Muscle layer of duodenum (tissue), 2 donors: ENCODE measurements around the gene CHN1.

Experiments used
- H3K27ac ChIP-seq: one replicate; pipeline ENCODE4 v1.7.0; 2013; ENCODE audit warnings: mild to moderate bottlenecking, low read length
- H3K27me3 ChIP-seq: one replicate; pipeline ENCODE4 v1.7.0; 2013; ENCODE audit warnings: low read depth, mild to moderate bottlenecking, control low read depth, low read length
- H3K36me3 ChIP-seq, 2 donors: one replicate each; pipeline ENCODE4 v1.7.0; 2013; ENCODE audit warnings: low read length in 2 of 2, control low read depth in 1 of 2, mild to moderate bottlenecking in 1 of 2; ENCODE audit not compliant: insufficient read depth in 2 of 2, control insufficient read depth in 1 of 2
- H3K4me1 ChIP-seq, 2 donors: one replicate each; pipeline ENCODE4 v1.7.0; 2013; ENCODE audit warnings: low read length in 2 of 2, mild to moderate bottlenecking in 2 of 2, control low read depth in 1 of 2, moderate library complexity in 1 of 2; ENCODE audit not compliant: insufficient read depth in 2 of 2, control insufficient read depth in 1 of 2
- H3K4me3 ChIP-seq, 2 donors: one replicate each; pipeline ENCODE4 v1.7.0; 2013; ENCODE audit warnings: low read length in 2 of 2, low read depth in 1 of 2, mild to moderate bottlenecking in 1 of 2
- H3K9me3 ChIP-seq, 2 donors: one replicate each; pipeline ENCODE4 v1.7.0; 2013; ENCODE audit warnings: low read length in 2 of 2, control low read depth in 1 of 2, mild to moderate bottlenecking in 1 of 2; ENCODE audit not compliant: control insufficient read depth in 1 of 2
- donor health status: healthy.

The CHN1 gene

DNA sequence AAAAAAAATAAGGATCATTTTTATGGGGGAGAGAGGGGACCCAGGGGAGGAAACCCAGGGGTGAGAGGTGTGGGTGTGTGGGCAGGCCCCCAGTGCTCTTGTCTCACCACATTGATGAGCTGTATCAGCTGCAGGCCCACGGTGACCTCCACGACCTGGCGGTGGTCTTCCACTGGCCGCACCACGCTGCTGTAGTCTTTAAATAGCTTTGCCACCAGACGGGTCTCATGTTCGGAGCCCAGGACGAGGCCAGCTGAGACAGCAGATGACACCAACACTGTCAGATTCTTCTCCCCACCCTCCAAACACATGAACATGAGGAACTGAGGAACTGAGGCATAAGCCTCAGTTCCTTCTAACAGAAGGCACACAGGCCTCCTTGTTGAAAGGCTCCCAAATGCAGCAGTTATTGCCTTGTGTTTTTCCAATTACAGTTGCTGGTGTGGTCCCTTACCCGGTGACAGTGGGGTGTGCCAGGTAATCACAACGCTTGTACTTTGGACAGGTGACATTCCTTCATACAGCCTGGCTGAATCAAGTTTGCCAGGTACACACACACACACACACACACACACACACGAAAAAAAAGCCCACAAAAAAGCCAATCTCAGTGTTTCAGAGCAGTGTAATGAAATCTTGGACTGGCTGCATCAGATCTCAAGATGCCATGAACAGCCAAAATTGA, 245.7 kb downstream of the CHN1 start:
- H3K4me1 ChIP-seq: no peaks in the 10 kb centered on the region
- H3K36me3 ChIP-seq: no peaks in the 10 kb centered on the region
- no peaks in the 10 kb centered on the region for H3K9me3 ChIP-seq
- no peaks in the 10 kb centered on the region for H3K27me3 ChIP-seq
- H3K27ac ChIP-seq: no peak overlapping the region
- H3K4me3 ChIP-seq: no peak overlapping the region

DNA sequence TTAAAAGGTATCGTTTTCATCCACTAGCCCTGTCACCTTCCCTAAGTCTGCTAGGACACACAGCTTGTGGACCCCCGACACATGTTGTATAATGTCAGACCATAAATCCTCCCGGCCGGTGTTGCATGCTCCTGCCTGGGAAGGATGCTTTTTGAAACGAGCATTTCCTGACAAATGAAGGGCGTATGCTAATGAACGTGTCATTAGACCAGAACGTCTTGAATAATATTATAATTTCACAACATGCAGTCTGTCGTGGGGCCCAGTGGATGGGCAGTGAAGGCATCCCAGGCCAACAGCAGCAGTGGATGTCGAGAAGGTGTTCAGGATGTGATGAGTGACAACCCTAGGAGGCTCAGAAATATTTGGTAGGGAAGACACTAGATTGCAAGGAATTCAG, 248.4 kb downstream of the CHN1 start:
- H3K27me3 ChIP-seq: no peaks in the 10 kb centered on the region
- H3K9me3 ChIP-seq: no peaks in the 10 kb centered on the region
- H3K4me3 ChIP-seq: no peak overlapping the region
- no peak overlapping the region for H3K27ac ChIP-seq
- no peaks in the 10 kb centered on the region for H3K4me1 ChIP-seq
- H3K36me3 ChIP-seq: no peaks in the 10 kb centered on the region

DNA sequence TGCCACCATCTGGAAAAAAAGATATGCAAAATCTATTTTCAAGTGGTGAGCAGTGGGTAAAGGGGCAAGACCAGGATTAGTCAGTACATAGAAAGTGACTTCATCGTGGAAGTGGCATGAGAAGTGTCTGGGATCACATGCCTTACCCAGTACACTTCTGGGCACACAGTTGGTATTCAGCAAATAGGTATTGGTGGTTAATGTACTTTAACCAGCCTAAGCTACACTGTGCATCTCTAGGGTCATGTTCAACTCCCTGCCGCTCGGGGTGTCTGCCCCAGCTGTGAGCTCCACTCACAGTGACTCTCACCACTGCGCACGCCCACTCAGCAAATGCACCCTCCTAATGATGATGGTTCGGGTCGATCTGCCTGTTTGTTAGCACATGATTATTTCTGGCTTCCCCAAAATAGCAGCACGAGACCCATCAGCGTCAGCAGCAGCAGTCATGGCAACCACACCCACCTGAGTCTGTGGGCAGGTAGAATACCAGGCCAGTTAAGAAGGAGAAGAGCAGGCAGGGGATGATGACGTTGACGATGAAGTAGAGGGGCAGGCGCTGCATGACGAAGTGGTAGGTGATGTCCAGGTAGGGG, 252.0 kb downstream of the CHN1 start:
- Histone ChIP-seq H3K4me1 (no peaks in the 10 kb centered on the region), H3K9me3 (no peaks in the 10 kb centered on the region), H3K27me3 (no peaks in the 10 kb centered on the region), H3K4me3 (no peak overlapping the region), H3K36me3 (no peaks in the 10 kb centered on the region), H3K27ac (no peak overlapping the region)

DNA sequence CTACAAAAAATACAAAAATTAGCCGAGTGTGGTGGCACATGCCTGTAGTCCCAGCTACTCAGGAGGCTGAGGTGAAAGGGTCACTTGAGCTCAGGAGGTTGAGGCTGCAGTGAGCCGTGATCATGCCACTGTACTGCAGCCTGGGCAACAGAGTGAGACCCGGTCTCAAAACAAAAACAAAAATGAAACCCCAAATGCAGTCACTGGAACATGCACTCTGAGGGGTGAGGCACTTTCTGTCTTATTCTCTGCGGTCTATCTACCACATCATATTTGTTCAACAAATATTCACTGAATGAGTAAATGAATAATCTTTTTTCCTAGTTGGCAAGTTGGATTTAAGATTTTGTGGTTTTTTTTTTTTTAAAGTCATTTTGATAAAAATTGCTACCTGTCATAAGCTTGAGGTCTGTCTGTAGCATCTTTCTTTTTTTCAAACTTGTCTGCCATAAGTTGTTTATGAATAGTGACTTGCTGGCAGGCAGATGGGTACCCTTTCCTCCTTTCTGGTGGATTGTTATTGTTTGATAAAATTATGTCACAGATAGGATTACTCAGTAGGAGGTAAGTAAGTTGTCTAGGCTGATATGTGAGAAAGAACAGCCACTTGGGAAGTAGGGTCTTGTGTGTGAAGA, 252.7 kb downstream of the CHN1 start:
- H3K27me3 ChIP-seq: no peaks in the 10 kb centered on the region
- no peaks in the 10 kb centered on the region for H3K9me3 ChIP-seq
- H3K27ac ChIP-seq: no peak overlapping the region
- no peaks in the 10 kb centered on the region for H3K36me3 ChIP-seq
- no peak overlapping the region for H3K4me3 ChIP-seq
- no peaks in the 10 kb centered on the region for H3K4me1 ChIP-seq

DNA sequence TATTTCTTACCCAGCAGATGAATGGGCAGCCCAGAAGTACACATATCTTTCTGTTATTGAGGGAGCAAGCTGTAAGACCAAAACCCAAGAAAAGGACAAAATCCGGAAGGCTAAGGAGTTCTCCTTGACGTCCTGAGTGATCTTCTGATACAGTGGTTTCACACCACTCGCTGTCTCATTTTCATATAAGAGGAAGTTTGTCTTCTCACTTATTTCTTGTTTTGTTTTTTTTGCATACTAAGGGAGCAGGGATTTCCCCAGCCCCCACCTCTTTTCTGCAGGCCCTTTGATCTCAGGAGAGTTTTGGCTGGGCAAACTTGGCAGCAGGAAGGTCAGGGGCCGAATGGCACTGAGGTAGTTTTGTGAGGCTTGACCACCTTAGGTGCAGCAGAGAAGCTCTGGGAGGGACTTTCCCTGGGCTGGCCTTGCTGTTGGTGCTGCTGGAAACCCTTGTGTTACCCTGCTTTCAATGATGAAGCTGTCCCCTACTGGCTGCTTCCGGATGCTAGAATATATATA, 254.2 kb downstream of the CHN1 start:
- no peaks in the 10 kb centered on the region for H3K36me3 ChIP-seq
- no peaks in the 10 kb centered on the region for H3K9me3 ChIP-seq
- no peaks in the 10 kb centered on the region for H3K4me1 ChIP-seq
- no peak overlapping the region for H3K27ac ChIP-seq
- H3K27me3 ChIP-seq: no peaks in the 10 kb centered on the region
- H3K4me3 ChIP-seq: no peak overlapping the region

DNA sequence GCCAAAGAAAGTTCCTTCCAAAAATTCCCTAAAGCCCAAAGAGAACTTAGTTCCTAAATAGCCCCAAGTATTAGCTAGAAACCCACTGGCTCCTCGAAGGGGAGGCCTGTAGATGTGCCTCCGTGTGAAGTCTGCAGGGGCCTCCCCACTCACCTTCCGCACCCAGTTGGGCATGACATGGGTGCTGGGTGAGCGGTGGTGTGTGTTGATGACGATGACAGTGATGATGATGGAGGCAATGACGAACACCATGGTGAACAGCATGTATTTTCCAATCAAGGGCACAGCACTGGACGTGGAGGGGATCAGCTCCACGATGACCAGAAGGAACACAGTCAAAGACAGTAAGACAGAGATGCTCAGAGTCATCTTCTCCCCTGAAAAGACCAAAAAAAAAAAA, 255.4 kb downstream of the CHN1 start:
- Histone ChIP-seq H3K27me3 (no peaks in the 10 kb centered on the region), H3K36me3 (no peaks in the 10 kb centered on the region), H3K27ac (no peak overlapping the region), H3K4me3 (no peak overlapping the region), H3K9me3 (no peaks in the 10 kb centered on the region), H3K4me1 (no peaks in the 10 kb centered on the region)

DNA sequence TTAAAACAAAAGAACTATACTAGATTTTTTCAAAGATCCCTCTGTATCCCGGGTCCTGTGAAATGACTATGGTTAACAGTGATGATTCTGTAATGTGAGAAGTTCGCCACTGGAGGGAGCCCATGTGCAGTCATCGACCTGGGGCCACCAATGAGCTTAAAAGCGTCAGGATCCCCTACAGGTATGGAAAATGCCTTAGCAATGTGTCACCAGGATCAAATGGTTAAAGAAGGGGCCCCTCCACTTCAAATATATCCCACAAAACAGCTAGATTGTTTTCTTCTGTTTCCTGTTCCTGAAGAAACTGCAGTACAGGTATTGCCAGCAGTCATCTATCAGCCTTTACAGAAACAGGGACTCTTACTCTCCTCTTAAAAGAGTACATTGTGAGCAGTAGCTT, 256.2 kb downstream of the CHN1 start:
- H3K4me1 ChIP-seq: no peaks in the 10 kb centered on the region
- no peaks in the 10 kb centered on the region for H3K9me3 ChIP-seq
- no peaks in the 10 kb centered on the region for H3K27me3 ChIP-seq
- H3K27ac ChIP-seq: no peak overlapping the region
- no peaks in the 10 kb centered on the region for H3K36me3 ChIP-seq
- H3K4me3 ChIP-seq: no peak overlapping the region
